ENCODE measurements around the gene TBR1. TPM values are rescaled to one million over a fixed set of nuclear protein-coding genes. Genes with fewer than 3 reads are reported as not detected.

The TBR1 gene
- 16.6 TPM in 1 of 2 replicates, not detected in the other for polyA plus RNA-seq

GRCh38 chr2:161415987-161416707 is at the start of gene TBR1:
Gene TBR1 (plus strand): TSS chr2:161416297. CDS start chr2:161416411, 114 bp downstream.

Other genes starting within 250 kb of the TBR1 start
- gene PSMD14, start 107.9 kb upstream of the TBR1 start, polyA plus RNA-seq: 137 and 182 TPM in 2 replicates
- gene SLC4A10, start 208.1 kb downstream of the TBR1 start, polyA plus RNA-seq: 229 and 261 TPM in 2 replicates

Data from Purkinje cell (primary cell).